Amygdala (tissue), 56 donors: Measurements from ENCODE around the gene ITGA7.

Source experiments
- DNase-seq, 56 donors: peaks; one replicate each; lab custom pipeline; 2025; lab: John Stamatoyannopoulos, UW

Gene ITGA7

GRCh38 chr12:55720894-55721444 lies 13.3 kb upstream of the ITGA7 start:
- DNase-seq, result peak in 47 of 56 donors; percentile 16 to 84 (median 56)

- peak in 20 of 56 donors; percentile 11 to 67 (median 34) for DNase-seq
These were observed 12.4 kb upstream of the ITGA7 start, which contains the start of gene RDH5 for GRCh38 chr12:55720071-55720564. TSS of gene RDH5 (plus strand) at chr12:55720393. CDS start at chr12:55721185, 792 bp downstream.

GRCh38 chr12:55719371-55719770 lies 11.7 kb upstream of the ITGA7 start:
- no peak for DNase-seq

GRCh38 chr12:55718624-55719275 lies 11.0 kb upstream of the ITGA7 start:
- DNase-seq, result no peak

GRCh38 chr12:55718015-55718414 lies 10.3 kb upstream of the ITGA7 start:
- peak in 1 of 56 donors; percentile 20 for DNase-seq

GRCh38 chr12:55717011-55718007 lies 9.6 kb upstream of the ITGA7 start:
- no peak for DNase-seq

- DNase-seq, result no peak
These were observed 8.9 kb upstream of the ITGA7 start for GRCh38 chr12:55716582-55716957.

GRCh38 chr12:55715833-55716581 lies 8.3 kb upstream of the ITGA7 start, which contains the start of gene BLOC1S1:
TSS of gene BLOC1S1 (plus strand) at chr12:55716046. CDS start at chr12:55716052, 6 bp downstream.
- peak in 55 of 56 donors; percentile 34 to 90 (median 79) for DNase-seq

GRCh38 chr12:55715169-55715764 lies 7.6 kb upstream of the ITGA7 start:
- DNase-seq, result no peak

- no peak for DNase-seq
These were observed 6.0 kb upstream of the ITGA7 start for GRCh38 chr12:55713721-55714120.

GRCh38 chr12:55712700-55713415 lies 5.2 kb upstream of the ITGA7 start:
- DNase-seq, result no peak

GRCh38 chr12:55711786-55712553 lies 4.3 kb upstream of the ITGA7 start:
- DNase-seq, result peak in 29 of 56 donors; percentile 13 to 68 (median 42)

- DNase-seq, result no peak
These were observed 1.1 kb upstream of the ITGA7 start for GRCh38 chr12:55708695-55709233.

- peak in 2 of 56 donors; percentile 22 to 26 for DNase-seq
These were observed 459 bp downstream of the ITGA7 start for GRCh38 chr12:55707219-55707671.

- DNase-seq, result no peak
These were observed 1.0 kb downstream of the ITGA7 start for GRCh38 chr12:55706568-55707218.

- no peak for DNase-seq
These were observed 1.8 kb downstream of the ITGA7 start for GRCh38 chr12:55705782-55706402.
